DND-41 (cell line): ENCODE results near the gene FOXK2.

ENCODE experiments used
- EZH2 ChIP-seq: IDR thresholded peaks from 3 replicates; pipeline ENCODE4 v1.6.1; 2012; ENCODE audit warnings: borderline replicate concordance, low read depth, mild to moderate bottlenecking, moderate library complexity, low read length, inconsistent platforms; ENCODE audit not compliant: severe bottlenecking
- TF ChIP-seq, protein P1 (sequence below): IDR thresholded peaks from 2 replicates; pipeline ENCODE4 v1.5.1; 2012; ENCODE audit warnings: borderline replicate concordance, low read length, moderate library complexity, mild to moderate bottlenecking; ENCODE audit not compliant: poor library complexity, severe bottlenecking; ENCODE audit errors: extremely low read depth

DNA sequence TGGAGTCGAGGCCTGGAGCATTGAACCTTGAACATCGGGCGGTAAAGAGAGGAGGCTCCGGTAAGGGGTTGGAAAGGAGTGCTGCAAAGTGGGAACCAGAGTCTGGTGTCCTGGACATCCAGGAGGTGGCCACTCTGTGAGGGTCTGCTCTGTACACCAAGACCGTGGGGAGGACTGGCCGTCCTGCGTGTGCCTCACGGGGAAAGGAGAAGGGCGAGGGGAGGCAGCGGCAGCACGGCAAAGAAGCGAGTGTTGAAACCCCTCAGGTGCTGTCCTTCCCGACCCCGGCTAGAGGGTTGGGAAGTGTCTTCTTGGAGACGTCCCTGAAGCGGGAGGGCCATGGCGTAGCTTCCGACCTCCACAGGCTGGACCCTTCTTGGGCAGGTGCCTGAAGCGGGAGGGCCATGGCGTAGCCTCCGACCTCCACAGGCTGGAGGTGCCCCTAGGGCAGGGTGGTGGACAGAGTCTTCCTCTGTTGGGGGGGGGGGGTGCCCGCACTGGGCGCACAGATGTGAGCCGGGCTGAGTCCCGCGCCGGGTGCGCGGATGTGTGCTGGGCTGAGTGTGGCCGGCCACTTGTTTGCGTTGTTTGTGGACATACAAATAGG lies 42.0 kb downstream of the FOXK2 start:
- TF ChIP-seq, protein P1, sequence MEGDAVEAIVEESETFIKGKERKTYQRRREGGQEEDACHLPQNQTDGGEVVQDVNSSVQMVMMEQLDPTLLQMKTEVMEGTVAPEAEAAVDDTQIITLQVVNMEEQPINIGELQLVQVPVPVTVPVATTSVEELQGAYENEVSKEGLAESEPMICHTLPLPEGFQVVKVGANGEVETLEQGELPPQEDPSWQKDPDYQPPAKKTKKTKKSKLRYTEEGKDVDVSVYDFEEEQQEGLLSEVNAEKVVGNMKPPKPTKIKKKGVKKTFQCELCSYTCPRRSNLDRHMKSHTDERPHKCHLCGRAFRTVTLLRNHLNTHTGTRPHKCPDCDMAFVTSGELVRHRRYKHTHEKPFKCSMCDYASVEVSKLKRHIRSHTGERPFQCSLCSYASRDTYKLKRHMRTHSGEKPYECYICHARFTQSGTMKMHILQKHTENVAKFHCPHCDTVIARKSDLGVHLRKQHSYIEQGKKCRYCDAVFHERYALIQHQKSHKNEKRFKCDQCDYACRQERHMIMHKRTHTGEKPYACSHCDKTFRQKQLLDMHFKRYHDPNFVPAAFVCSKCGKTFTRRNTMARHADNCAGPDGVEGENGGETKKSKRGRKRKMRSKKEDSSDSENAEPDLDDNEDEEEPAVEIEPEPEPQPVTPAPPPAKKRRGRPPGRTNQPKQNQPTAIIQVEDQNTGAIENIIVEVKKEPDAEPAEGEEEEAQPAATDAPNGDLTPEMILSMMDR, result no peak
- TF ChIP-seq EZH2, result no peak
